ENCODE measurements around the gene DMC1.
A peak's percentile ranks its signal among the peaks of the same experiment; 100 is the strongest.

The DMC1 gene

DNA sequence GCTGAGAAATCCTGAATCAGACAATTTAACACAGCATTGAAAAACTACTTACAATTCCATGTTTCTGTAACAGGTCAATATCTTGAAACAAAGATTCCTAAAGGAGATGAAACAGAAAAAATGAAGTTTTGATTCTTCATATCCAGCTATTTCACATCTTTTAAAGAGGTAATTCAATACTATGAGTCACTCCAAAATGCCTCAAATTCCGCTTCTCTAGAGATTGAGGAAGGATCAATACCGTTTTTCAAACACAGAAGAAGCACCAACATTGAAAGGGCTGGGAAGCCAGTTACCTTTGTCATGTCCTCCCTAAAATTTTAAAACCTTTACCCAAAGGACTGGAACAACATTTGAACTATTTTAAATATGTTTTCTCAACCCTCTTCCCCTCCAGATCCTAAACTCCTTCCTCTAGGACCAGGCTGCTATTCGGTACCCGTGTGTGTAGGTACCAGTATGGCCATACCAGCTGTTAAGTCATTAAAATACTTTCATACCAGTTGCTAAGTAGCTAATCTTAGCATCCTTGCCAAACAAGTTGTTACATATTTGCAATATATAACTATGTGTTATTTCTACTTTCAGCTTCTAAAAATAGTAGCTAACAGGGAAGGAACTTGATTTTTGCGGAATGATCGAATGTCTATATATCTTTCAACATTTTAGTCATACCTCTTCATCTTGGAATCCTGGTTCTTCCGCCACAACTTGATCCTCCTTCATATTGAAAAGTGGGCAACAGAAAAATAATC, 2.3 kb downstream of the DMC1 start:
- DNase-seq (ENCODE audit: low read depth): no peak

- DNase-seq (ENCODE audit: low read depth): no peak
Measured at GRCh38 chr22:38566726-38567504, 3.1 kb downstream of the DMC1 start.

DNA sequence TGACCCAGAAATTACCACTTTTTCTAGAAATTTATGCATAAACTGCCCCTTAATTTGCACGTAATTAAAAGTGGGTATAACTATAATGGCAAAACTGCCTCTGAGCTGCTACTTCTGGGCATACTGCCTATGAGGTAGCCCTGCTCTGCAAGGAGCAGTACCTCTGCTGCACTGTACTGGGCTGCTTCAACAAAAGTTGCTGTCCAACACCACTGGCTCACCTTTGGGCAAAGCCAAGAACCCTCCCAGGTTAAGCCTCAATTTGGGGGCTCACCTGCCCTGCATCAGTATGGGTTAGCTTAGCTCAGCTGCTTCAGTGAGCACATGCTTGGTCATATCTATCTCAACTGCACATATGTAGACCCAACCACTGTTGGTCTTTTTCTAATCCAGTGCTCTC, 4.5 kb downstream of the DMC1 start:
- DNase-seq (ENCODE audit: low read depth): no peak

GRCh38 chr22:38564669-38565068, 5.3 kb downstream of the DMC1 start:
- DNase-seq (ENCODE audit: low read depth): peak; percentile 42

GRCh38 chr22:38554281-38554680, 15.7 kb downstream of the DMC1 start:
- DNase-seq (ENCODE audit: low read depth): peak; percentile 68

DNA sequence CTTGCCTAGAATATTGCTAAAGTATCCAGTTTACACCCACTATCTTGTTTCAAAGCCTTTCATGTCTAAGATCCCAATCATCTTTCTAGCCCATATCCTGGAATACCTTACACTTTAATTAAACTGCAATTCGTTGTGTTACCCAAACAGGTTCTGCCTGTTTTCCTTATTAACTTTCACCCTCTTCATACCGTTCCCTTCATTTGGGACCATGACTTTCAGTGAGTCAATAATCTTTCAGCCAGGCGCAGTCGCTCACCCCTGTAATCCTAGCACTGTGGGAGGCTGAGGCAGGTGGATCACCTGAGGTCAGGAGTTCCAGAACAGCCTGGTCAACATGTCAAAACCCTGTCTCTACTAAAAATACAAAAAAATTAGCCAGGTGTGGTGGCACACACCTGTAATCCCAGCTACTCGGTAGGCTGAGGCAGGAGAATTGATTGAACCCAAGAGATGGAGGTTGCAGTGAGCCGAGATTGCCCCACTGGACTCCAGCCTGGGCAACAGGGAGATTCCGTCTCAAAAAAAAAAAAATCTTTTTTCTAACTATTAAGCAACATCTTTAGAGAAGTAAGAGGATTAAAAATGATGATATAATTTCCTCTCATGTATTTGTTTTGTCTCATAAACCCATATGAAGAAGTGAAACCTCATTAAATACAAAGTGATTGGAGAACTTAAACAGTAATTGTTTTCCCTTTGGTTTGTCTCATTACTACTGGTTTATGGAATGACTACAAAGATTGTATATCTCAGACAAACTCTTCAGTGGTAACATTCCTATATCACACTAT, 20.7 kb downstream of the DMC1 start:
- no peak for DNase-seq (ENCODE audit: low read depth)

GRCh38 chr22:38540701-38541100, 29.3 kb downstream of the DMC1 start:
- DNase-seq (ENCODE audit: low read depth): no peak

DNA sequence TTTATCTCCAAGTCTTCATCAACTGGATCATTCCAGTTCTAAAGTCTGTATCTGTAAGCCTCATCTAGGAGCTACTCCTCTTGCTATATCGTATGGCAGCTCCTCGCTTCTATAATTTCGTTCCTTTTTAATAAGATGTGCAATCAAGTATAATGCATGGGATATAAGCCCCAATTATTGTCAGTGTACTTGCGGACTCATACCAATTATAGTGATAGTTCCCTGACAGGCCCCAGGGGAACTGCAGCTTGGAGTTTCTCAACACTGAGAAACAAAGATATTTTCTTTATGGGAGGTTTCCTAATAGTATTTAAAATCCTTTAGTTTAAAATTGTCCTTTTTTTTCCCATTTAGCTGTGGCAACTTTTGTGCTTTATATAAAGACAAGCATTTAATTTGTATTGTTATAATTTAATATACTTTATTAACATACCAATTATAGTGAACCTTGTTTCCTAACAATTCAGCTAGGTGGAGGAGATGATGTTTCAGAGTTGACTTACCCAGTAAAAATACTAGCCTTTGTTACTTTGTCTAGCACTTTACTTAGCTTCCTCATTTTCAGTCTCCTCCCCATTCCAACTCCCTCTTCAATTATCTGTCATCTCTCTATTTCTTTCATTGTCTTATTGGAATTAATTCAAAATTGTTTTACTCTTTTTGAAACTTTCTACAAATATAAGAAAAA, 38.6 kb downstream of the DMC1 start:
- DNase-seq (ENCODE audit: low read depth): no peak

DNA sequence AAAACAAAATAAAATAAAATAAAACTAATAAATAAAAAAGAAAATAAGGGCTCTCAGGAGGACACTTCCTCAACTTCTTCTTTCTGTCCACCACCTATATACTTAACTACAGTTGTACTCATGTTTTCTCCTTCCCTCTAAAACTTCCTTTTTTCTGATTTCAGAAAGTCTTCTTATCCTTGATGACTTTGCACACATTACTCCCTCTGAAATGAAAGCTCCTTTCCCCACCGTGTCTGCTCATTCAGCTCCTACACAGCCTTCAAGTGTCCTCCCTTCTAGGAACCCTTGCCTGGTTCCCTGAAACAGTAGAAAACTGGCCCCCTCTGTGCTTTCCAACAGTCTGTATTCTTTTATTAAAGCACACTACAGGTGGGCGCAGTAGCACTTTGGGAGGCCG, 45.6 kb downstream of the DMC1 start:
- no peak for DNase-seq (ENCODE audit: low read depth)

GRCh38 chr22:38523479-38523878, 46.5 kb downstream of the DMC1 start:
- no peak for DNase-seq (ENCODE audit: low read depth)

DNA sequence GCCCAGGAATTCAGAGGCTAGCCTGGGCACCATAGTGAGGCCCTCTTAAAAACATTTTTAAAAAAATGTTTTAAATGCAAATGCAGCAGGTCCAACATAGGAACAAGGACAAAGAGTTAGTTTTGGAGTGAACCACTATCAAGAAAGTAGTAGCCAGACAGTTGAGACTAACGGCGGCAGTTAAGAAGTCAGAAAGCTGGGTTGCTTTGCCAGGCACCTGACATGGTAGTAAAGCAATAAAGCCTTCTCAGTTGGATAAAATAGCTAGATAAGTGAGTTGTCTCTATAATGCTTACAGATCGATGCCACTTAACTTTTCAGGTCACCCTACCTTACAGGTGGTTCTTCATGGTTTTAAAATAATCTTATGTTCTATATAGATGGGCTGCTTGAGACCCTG, 47.0 kb downstream of the DMC1 start:
- no peak for DNase-seq (ENCODE audit: low read depth)

- DNase-seq (ENCODE audit: low read depth): no peak
Measured at GRCh38 chr22:38519453-38520250, 50.3 kb downstream of the DMC1 start.

- DNase-seq (ENCODE audit: low read depth): no peak
Measured at GRCh38 chr22:38518620-38519019, 51.4 kb downstream of the DMC1 start.

DNA sequence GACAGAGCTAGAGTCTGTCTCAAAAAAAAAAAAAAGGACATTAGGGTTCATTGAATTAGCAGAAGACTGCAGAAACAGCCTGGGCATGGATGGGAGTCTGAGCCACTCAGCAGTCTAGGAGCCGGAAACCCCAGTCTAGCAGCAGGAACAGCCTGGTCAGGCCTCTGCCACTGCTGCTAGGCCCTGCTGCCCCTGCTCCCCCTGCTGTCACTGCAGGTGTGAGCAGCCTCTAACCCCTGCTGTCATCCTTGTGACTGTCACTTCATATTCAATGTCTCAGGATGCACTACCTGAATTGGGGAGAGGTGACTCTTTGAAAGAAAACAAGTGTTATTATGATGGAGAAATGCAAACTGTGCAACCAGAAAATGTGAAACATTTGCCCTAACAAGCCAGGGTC, 56.9 kb downstream of the DMC1 start:
- no peak for DNase-seq (ENCODE audit: low read depth)

GRCh38 chr22:38510416-38510970, 59.5 kb downstream of the DMC1 start:
- no peak for DNase-seq (ENCODE audit: low read depth)

GRCh38 chr22:38506118-38506962, 63.6 kb downstream of the DMC1 start, which contains the start of gene DDX17:
Gene DDX17, minus strand, starts transcription at chr22:38506311.
- DNase-seq (ENCODE audit: low read depth): peak; percentile 95

DNA sequence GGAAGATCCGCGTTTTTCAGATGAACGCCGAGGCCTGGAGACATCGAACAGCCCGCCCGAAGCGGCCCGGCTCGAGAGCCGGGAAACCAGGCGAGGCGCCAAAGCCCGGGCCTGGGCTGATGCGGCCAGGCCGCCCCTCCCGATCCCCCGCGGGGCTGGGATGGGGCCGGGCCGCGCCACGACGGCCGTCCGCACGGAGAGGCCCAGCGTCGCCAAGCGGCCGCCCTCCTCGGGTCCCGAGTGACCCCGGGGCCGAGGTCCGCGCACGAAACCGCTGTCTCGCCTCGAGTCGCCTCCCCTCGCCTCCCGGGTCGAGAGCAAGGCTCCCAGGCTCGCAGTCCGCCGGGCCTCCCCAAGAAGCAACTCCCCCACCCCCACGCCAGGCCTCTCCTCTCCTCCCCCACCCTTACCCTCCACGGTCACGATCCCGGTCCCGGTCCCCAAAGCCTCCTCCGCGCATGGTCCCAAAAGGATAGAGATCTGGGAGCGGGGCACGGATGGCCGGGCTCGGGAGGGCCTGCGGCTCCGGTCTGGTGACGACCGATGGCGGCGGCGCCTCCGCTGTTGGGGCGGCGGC, 64.4 kb downstream of the DMC1 start:
- DNase-seq (ENCODE audit: low read depth): peak; percentile 47

DNA sequence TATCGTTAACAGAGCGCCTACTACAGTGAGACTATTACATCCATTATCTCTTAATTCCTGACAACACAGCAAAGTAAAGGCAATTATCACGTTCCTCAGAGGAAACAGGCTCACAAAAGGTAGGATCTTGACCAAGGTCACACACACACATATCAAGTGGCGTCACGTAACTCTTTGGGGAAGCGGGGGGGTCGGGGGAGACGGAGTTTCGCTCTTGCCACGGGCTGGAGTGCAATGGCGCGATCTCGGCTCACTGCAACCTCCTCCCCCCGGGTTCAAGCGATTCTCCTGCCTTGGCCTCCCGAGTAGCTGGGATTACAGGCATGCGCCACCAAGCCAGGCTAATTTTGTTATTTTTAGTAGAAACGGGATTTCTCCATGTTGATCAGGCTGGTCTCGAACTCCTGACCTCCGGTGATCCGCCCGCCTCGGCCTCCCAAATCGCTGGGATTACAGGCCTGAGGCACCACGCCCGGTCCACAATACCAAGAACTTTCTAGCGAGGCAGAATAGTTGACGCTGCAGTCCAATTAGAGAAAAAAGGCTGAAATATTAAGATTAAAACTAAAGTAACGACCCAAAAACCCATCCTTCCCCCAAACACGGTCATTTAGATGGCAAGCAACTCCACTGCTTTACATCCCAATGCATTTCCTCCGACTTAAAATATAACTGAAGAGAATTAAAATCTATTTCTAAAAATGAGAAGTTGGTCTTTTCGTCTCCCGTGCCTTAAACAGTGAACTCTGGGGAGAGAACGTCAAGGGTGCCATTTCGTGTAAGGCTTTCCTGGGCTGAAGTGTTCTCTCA, 65.0 kb downstream of the DMC1 start:
- no peak for DNase-seq (ENCODE audit: low read depth)

DNA sequence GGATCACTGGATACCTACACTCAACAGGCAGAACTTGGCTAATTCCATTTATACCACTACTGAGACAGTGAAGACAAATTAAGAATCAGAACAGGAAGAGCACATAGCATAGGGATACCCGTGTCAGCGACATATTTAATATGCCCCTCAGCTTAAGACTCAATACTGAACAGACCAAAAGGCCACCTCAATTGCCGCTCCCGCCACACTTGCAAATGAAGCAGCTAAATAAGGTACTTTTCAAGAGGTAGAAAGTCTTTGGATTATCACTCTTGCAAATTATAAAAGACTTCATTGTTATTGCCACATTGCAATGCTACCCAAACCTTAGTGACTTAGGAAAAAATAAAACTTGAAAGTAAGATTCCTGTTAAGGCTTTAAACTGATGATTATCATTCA, 67.0 kb downstream of the DMC1 start:
- no peak for DNase-seq (ENCODE audit: low read depth)

Data from stromal cell of bone marrow (primary cell).